Smooth muscle cell of the brain vasculature (primary cell): ENCODE measurements around the gene BRWD1.

Experiments
- DNase-seq: peaks from one replicate; pipeline ENCODE4 v3.0.0-alpha.2; 2012; ENCODE audit warnings: low read depth, low spot score

The BRWD1 gene

GRCh38 chr21:39313571-39314142 lies at the start of gene BRWD1:
Gene BRWD1 (minus strand): TSS chr21:39313632. CDS start chr21:39313491, 141 bp downstream.
- peak; percentile 52 for DNase-seq

- no peak for DNase-seq
Measured at GRCh38 chr21:39362733-39363132, 49.3 kb upstream of the BRWD1 start.

GRCh38 chr21:39359382-39359781 lies 46.0 kb upstream of the BRWD1 start:
- DNase-seq = no peak

- DNase-seq = no peak
Measured at GRCh38 chr21:39353295-39353694, 39.9 kb upstream of the BRWD1 start.

- no peak for DNase-seq
Measured at GRCh38 chr21:39350094-39351005, 36.9 kb upstream of the BRWD1 start.

- DNase-seq = peak; percentile 89
Measured at GRCh38 chr21:39349211-39350093, 36.0 kb upstream of the BRWD1 start.

- DNase-seq = peak; percentile 64
Measured at GRCh38 chr21:39348355-39349210, 35.2 kb upstream of the BRWD1 start, which contains the start of gene HMGN1. Gene HMGN1 (minus strand): TSS chr21:39349088. CDS start chr21:39348917, 171 bp downstream.

GRCh38 chr21:39348040-39348354 lies 34.6 kb upstream of the BRWD1 start:
- DNase-seq = no peak

GRCh38 chr21:39347537-39347936 lies 34.1 kb upstream of the BRWD1 start:
- DNase-seq = no peak

- no peak for DNase-seq
Measured at GRCh38 chr21:39346671-39347331, 33.4 kb upstream of the BRWD1 start.

- no peak for DNase-seq
Measured at GRCh38 chr21:39346206-39346605, 32.8 kb upstream of the BRWD1 start.

GRCh38 chr21:39345440-39345839 lies 32.0 kb upstream of the BRWD1 start:
- no peak for DNase-seq

GRCh38 chr21:39344848-39345247 lies 31.4 kb upstream of the BRWD1 start:
- DNase-seq = no peak

GRCh38 chr21:39341249-39341923 lies 28.0 kb upstream of the BRWD1 start:
- no peak for DNase-seq

GRCh38 chr21:39340687-39341086 lies 27.3 kb upstream of the BRWD1 start:
- no peak for DNase-seq

GRCh38 chr21:39339231-39339630 lies 25.8 kb upstream of the BRWD1 start:
- DNase-seq = no peak

- DNase-seq = no peak
Measured at GRCh38 chr21:39336457-39337008, 23.1 kb upstream of the BRWD1 start.

- DNase-seq = no peak
Measured at GRCh38 chr21:39334611-39335010, 21.2 kb upstream of the BRWD1 start.

- no peak for DNase-seq
Measured at GRCh38 chr21:39332175-39332574, 18.7 kb upstream of the BRWD1 start.

GRCh38 chr21:39330001-39330400 lies 16.6 kb upstream of the BRWD1 start:
- DNase-seq = no peak
